SK-N-SH treated with all-trans-retinoic acid at 6 μM for 48 hours (cell line): ENCODE data around the gene BSN.

Experiments
- ATAC-seq: fragments of 200-7000 bp; cut with Tn5 transposase; 3 replicates; pipeline ENCODE4 v1.9.1; 2020; ENCODE audit warnings: mild to moderate bottlenecking, moderate library complexity
- ARNTL ChIP-seq: fragments of 450-650 bp; formaldehyde crosslinking; IDR thresholded peaks from 2 replicates; pipeline ENCODE4 v1.5.0; 2020; ENCODE audit warnings: low read depth, mild to moderate bottlenecking, moderate library complexity, borderline replicate concordance
- BACH2 ChIP-seq: fragments of 250-450 bp; sonication (Bioruptor Pico); IDR thresholded peaks from 2 replicates; pipeline ENCODE4 v1.9.0; 2021; ENCODE audit warnings: mild to moderate bottlenecking, borderline replicate concordance
- CREB5 ChIP-seq: fragments of 250-450 bp; sonication (Bioruptor Pico); IDR thresholded peaks from 2 replicates; pipeline ENCODE4 v1.5.1; 2020; ENCODE audit warnings: low read depth, mild to moderate bottlenecking, moderate library complexity
- CSRNP3 ChIP-seq: fragments of 250-450 bp; sonication (Bioruptor Pico); IDR thresholded peaks from 2 replicates; pipeline ENCODE4 v1.5.1; 2021; ENCODE audit warnings: mild to moderate bottlenecking, moderate library complexity
- ESRRG ChIP-seq: fragments of 250-450 bp; sonication (Bioruptor Pico); IDR thresholded peaks from 2 replicates; pipeline ENCODE4 v1.6.1; 2021; ENCODE audit warnings: mild to moderate bottlenecking
- GLIS3 ChIP-seq: fragments of 250-450 bp; sonication (Bioruptor Pico); IDR thresholded peaks from 2 replicates; pipeline ENCODE4 v1.5.0; 2020; ENCODE audit warnings: mild to moderate bottlenecking, moderate library complexity
- ISL1 ChIP-seq: fragments of 250-450 bp; sonication (Bioruptor Pico); IDR thresholded peaks from 2 replicates; pipeline ENCODE4 v2.1.2; 2022; ENCODE audit warnings: mild to moderate bottlenecking, moderate library complexity
- OSR1 ChIP-seq: fragments of 250-450 bp; sonication (Bioruptor Pico); IDR thresholded peaks from 2 replicates; pipeline ENCODE4 v1.8.0; 2022; ENCODE audit warnings: moderate library complexity, mild to moderate bottlenecking, inconsistent platforms
- PATZ1 ChIP-seq: fragments of 250-450 bp; sonication (Bioruptor Pico); IDR thresholded peaks from 2 replicates; pipeline ENCODE4 v1.8.0; 2020; ENCODE audit warnings: mild to moderate bottlenecking, moderate library complexity, borderline replicate concordance
- POU6F1 ChIP-seq: fragments of 250-450 bp; sonication (Bioruptor Pico); IDR thresholded peaks from 2 replicates; pipeline ENCODE4 v1.8.0; 2021; ENCODE audit warnings: low read depth, mild to moderate bottlenecking, moderate library complexity, borderline replicate concordance
- PPARA ChIP-seq: fragments of 250-450 bp; sonication (Bioruptor Pico); IDR thresholded peaks from 2 replicates; pipeline ENCODE4 v1.5.0; 2020; ENCODE audit warnings: mild to moderate bottlenecking, borderline replicate concordance
- RARB ChIP-seq: fragments of 250-450 bp; sonication (Bioruptor Pico); IDR thresholded peaks from 2 replicates; pipeline ENCODE4 v1.8.0; 2021; ENCODE audit warnings: mild to moderate bottlenecking, moderate library complexity
- TCF4 ChIP-seq: fragments of 250-450 bp; sonication (Bioruptor Pico); IDR thresholded peaks from 2 replicates; pipeline ENCODE4 v1.8.0; 2021; ENCODE audit warnings: mild to moderate bottlenecking, moderate library complexity, borderline replicate concordance
- TOX ChIP-seq: fragments of 250-450 bp; sonication (Bioruptor Pico); IDR thresholded peaks from 2 replicates; pipeline ENCODE4 v1.8.0; 2021; ENCODE audit warnings: mild to moderate bottlenecking, moderate library complexity, borderline replicate concordance
- TSHZ2 ChIP-seq: fragments of 250-450 bp; sonication (Bioruptor Pico); IDR thresholded peaks from 2 replicates; pipeline ENCODE4 v1.5.0; 2020; ENCODE audit warnings: mild to moderate bottlenecking, moderate library complexity
- ZC3H10 ChIP-seq: fragments of 250-450 bp; sonication (Bioruptor Pico); IDR thresholded peaks from 2 replicates; pipeline ENCODE4 v1.5.1; 2021; ENCODE audit warnings: mild to moderate bottlenecking, moderate library complexity
- ZFP30 ChIP-seq: fragments of 450-650 bp; formaldehyde crosslinking; IDR thresholded peaks from 2 replicates; pipeline ENCODE4 v1.5.0; 2022; ENCODE audit warnings: mild to moderate bottlenecking, moderate library complexity
- ZNF565 ChIP-seq: fragments of 450-650 bp; formaldehyde crosslinking; conservative IDR thresholded peaks from 2 replicates; pipeline ENCODE4 v1.5.0; 2020; ENCODE audit warnings: low read depth, mild to moderate bottlenecking, moderate library complexity
- ZNF70 ChIP-seq: fragments of 450-650 bp; formaldehyde crosslinking; IDR thresholded peaks from 2 replicates; pipeline ENCODE4 v1.5.0; 2020; ENCODE audit warnings: mild to moderate bottlenecking, moderate library complexity

The BSN gene

GRCh38 chr3:49614936-49615335 lies 60.7 kb downstream of the BSN start (continued):
- no peak for TF ChIP-seq POU6F1 (CRISPR knock-in tag)
- TF ChIP-seq GLIS3 (CRISPR knock-in tag), result no peak
- TF ChIP-seq ESRRG (CRISPR knock-in tag), result no peak
- no peak for TF ChIP-seq RARB (CRISPR knock-in tag)

- peak; percentile 27; the same call in 1 of the 3 replicates for ATAC-seq
- TF ChIP-seq RARB (CRISPR knock-in tag) (no peak), ZNF70 (CRISPR knock-in tag) (no peak), BACH2 (CRISPR knock-in tag) (no peak), CREB5 (CRISPR knock-in tag) (no peak), TCF4 (CRISPR knock-in tag) (no peak), ZFP30 (CRISPR knock-in tag) (no peak), ISL1 (CRISPR knock-in tag) (no peak), ESRRG (CRISPR knock-in tag) (no peak), ZC3H10 (CRISPR knock-in tag) (no peak), CSRNP3 (no peak), PATZ1 (CRISPR knock-in tag) (no peak), POU6F1 (CRISPR knock-in tag) (no peak), ARNTL (no peak), ZNF565 (CRISPR knock-in tag) (no peak), TSHZ2 (CRISPR knock-in tag) (no peak), TOX (CRISPR knock-in tag) (no peak), GLIS3 (CRISPR knock-in tag) (no peak)
These were observed 61.8 kb downstream of the BSN start for GRCh38 chr3:49616061-49616460.

GRCh38 chr3:49616491-49616941 lies 62.2 kb downstream of the BSN start:
- peak; percentile 75 for ATAC-seq
- TF ChIP-seq RARB (CRISPR knock-in tag), result no peak
- TF ChIP-seq ESRRG (CRISPR knock-in tag), result no peak
- TF ChIP-seq PPARA (CRISPR knock-in tag), result no peak
- no peak for TF ChIP-seq OSR1 (CRISPR knock-in tag)
- no peak for TF ChIP-seq ZFP30 (CRISPR knock-in tag)
- no peak for TF ChIP-seq BACH2 (CRISPR knock-in tag)
- TF ChIP-seq CSRNP3, result no peak
- TF ChIP-seq GLIS3 (CRISPR knock-in tag), result no peak
- no peak for TF ChIP-seq ZNF70 (CRISPR knock-in tag)
- TF ChIP-seq TCF4 (CRISPR knock-in tag), result no peak
- no peak for TF ChIP-seq ZC3H10 (CRISPR knock-in tag)
- TF ChIP-seq ZNF565 (CRISPR knock-in tag), result no peak
